CD4-positive, alpha-beta memory T cell (primary cell): ENCODE measurements around the gene GRIA2. TPM values are rescaled to one million over a fixed set of nuclear protein-coding genes. Genes with fewer than 3 reads are reported as not detected.

Experiments
- CTCF ChIA-PET: fragments of 350-600 bp; sonication (Branson Sonifier 250); formaldehyde crosslinking; loops from one replicate; lab custom pipeline; 2021; ENCODE audit warnings: inconsistent platforms; ENCODE audit not compliant: partially characterized antibody; lab: Charles Lee
- POLR2A ChIA-PET: fragments of 350-600 bp; sonication (Branson Sonifier 250); formaldehyde crosslinking; loops from one replicate; lab custom pipeline; 2021; ENCODE audit not compliant: partially characterized antibody; lab: Charles Lee
- DNase-seq, 5 donors: peaks; one replicate each; pipeline versions ENCODE4 v3.0.0 to v3.0.0-alpha.2; 2020 to 2022; ENCODE audit warnings: mixed read lengths in 1 of 5
- H3K27ac ChIP-seq: one replicate; pipeline ENCODE4 v1.7.0; 2013; ENCODE audit warnings: low read depth, low read length
- H3K27me3 ChIP-seq: 2 replicates; pipeline ENCODE4 v1.7.0; 2013; ENCODE audit warnings: mild to moderate bottlenecking, low read length, moderate library complexity; ENCODE audit not compliant: insufficient read depth
- H3K36me3 ChIP-seq: 2 replicates; pipeline ENCODE4 v1.7.0; 2013; ENCODE audit warnings: mild to moderate bottlenecking, low read length, moderate library complexity; ENCODE audit not compliant: insufficient read depth
- H3K4me1 ChIP-seq: 2 replicates; pipeline ENCODE4 v1.7.0; 2013; ENCODE audit warnings: mild to moderate bottlenecking, low read length, moderate library complexity; ENCODE audit not compliant: insufficient read depth
- H3K4me3 ChIP-seq, 2 donors: one replicate each; pipeline ENCODE4 v1.7.0; 2013; ENCODE audit warnings: low read length in 2 of 2, mild to moderate bottlenecking in 1 of 2
- H3K9me3 ChIP-seq, 2 donors: one replicate each; pipeline ENCODE4 v1.7.0; 2013; ENCODE audit warnings: low read length in 2 of 2, control low read depth in 1 of 2; ENCODE audit not compliant: control insufficient read depth in 1 of 2
- H3K27ac Mint-ChIP-seq, 7 donors: one replicate each; pipeline ENCODE4 v1.8.0; 2020 to 2021; ENCODE audit warnings: mixed read lengths in 7 of 7, mild to moderate bottlenecking in 6 of 7, inconsistent platforms in 3 of 7, moderate library complexity in 3 of 7
- H3K27me3 Mint-ChIP-seq, 2 donors: one replicate each; pipeline ENCODE4 v1.8.0; 2020 to 2021; ENCODE audit warnings: mixed read lengths in 2 of 2
- H3K36me3 Mint-ChIP-seq, 2 donors: one replicate each; pipeline ENCODE4 v1.8.0; 2020 to 2021; ENCODE audit warnings: mixed read lengths in 2 of 2, inconsistent platforms in 1 of 2, mild to moderate bottlenecking in 1 of 2
- H3K4me1 Mint-ChIP-seq, 4 donors: one replicate each; pipeline ENCODE4 v1.8.0; 2020 to 2021; ENCODE audit warnings: mixed read lengths in 4 of 4, mild to moderate bottlenecking in 1 of 4
- H3K4me3 Mint-ChIP-seq, 8 donors: one replicate each; pipeline ENCODE4 v1.8.0; 2020 to 2021; ENCODE audit warnings: mixed read lengths in 8 of 8, mild to moderate bottlenecking in 7 of 8, moderate library complexity in 6 of 8, inconsistent platforms in 3 of 8
- H3K9me3 Mint-ChIP-seq, 8 donors: one replicate each; pipeline ENCODE4 v1.8.0; 2020 to 2021; ENCODE audit warnings: mixed read lengths in 8 of 8, mild to moderate bottlenecking in 5 of 8, inconsistent platforms in 3 of 8, moderate library complexity in 1 of 8
- intact Hi-C: fragments of 100-400 bp; cut with micrococcal nuclease; formaldehyde crosslinking; loops from one replicate; pipeline ENCODE4 v1.15.1; 2023
- polyA plus RNA-seq, 2 donors: library from polyadenylated mRNA; unstranded; fragments of 300-500 nt; fragmentation: Illumina TruSeq; gene quantifications; one replicate each; pipeline ENCODE4 v1.2.3, GENCODE V29; 2021
- total RNA-seq, 2 experiments: library from RNA; stranded (reverse); gene quantifications; one replicate each; pipeline ENCODE4 v1.2.3, GENCODE V29; 2021

The GRIA2 gene
- total and polyA plus RNA-seq, 4 experiments from 2014 or later: not detected

DNA sequence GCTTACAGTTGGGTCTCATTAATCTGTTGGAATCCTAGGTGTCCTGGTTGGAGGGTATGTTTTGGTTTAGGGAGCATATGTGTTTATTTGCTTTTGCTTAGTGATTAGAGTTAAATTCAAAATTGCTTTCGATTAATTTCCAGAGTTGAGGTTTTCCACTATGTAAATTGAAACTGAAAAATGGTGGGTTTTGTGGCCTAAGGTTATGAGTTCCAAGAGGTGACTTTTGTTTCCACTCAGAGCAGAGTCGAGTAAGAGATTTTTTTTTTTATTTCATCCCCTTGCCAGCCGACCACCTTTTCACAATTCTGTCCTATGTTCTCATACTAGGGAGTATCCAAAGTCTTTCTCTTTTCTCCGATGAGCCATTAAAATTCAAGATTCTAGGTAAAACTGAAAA lies 66.9 kb downstream of the GRIA2 start:
- POLR2A ChIA-PET: no interaction called here
- Mint-ChIP-seq H3K27ac (no peak overlapping the region), H3K27me3 (no peaks in the 10 kb centered on the region), H3K4me1 (no peaks in the 10 kb centered on the region), H3K4me3 (no peak overlapping the region), H3K9me3 (peaks cover 0 to 5% (median 3%) of the 10 kb centered on the region in 8 donors), H3K36me3 (no peaks in the 10 kb centered on the region)
- Histone ChIP-seq H3K27ac (no peak overlapping the region), H3K36me3 (no peaks in the 10 kb centered on the region), H3K4me3 (no peak overlapping the region), H3K4me1 (no peaks in the 10 kb centered on the region), H3K27me3 (no peaks in the 10 kb centered on the region), H3K9me3 (no peaks in the 10 kb centered on the region)
- intact Hi-C loops: no loop called here
- DNase-seq: no peak
- CTCF ChIA-PET: no interaction called here

GRCh38 chr4:157290622-157291021 lies 70.1 kb downstream of the GRIA2 start:
- Mint-ChIP-seq H3K27ac (no peak overlapping the region), H3K27me3 (no peaks in the 10 kb centered on the region), H3K4me3 (no peak overlapping the region), H3K9me3 (peaks cover 0 to 8% (median 3%) of the 10 kb centered on the region in 8 donors), H3K4me1 (no peaks in the 10 kb centered on the region), H3K36me3 (no peaks in the 10 kb centered on the region)
- no peak for DNase-seq
- ChIA-PET CTCF (no interaction called here), POLR2A (no interaction called here)
- H3K27ac ChIP-seq: no peak overlapping the region
- intact Hi-C loops: no loop called here
- H3K4me1 ChIP-seq: no peaks in the 10 kb centered on the region
- H3K36me3 ChIP-seq: no peaks in the 10 kb centered on the region
- no peak overlapping the region for H3K4me3 ChIP-seq
- H3K9me3 ChIP-seq: no peaks in the 10 kb centered on the region
- H3K27me3 ChIP-seq: no peaks in the 10 kb centered on the region

DNA sequence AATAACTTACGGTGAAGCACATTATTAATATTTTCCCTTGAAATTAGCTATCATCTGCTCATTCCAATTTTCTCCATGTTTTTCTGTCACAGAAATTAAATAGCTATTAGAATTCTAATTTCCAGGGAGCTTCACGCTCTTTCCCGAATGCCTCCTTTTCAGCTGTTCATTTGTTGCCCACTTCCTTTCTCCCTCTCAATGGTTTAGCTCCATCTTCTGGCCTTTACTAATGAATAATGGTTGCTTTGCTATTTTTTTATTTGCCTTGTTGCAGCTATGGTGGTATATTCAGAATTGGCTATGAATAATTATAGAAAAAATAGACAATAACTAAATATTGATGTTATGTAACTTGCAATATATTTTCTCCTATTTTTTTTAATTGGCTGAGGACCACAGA lies 70.5 kb downstream of the GRIA2 start:
- ChIA-PET CTCF (no interaction called here), POLR2A (no interaction called here)
- no peaks in the 10 kb centered on the region for H3K27me3 ChIP-seq
- no peaks in the 10 kb centered on the region for H3K4me1 ChIP-seq
- Mint-ChIP-seq H3K9me3 (peaks cover 0 to 8% (median 3%) of the 10 kb centered on the region in 8 donors), H3K27ac (no peak overlapping the region), H3K4me3 (no peak overlapping the region), H3K27me3 (no peaks in the 10 kb centered on the region), H3K4me1 (no peaks in the 10 kb centered on the region), H3K36me3 (no peaks in the 10 kb centered on the region)
- H3K4me3 ChIP-seq: no peak overlapping the region
- intact Hi-C loops: no loop called here
- H3K27ac ChIP-seq: no peak overlapping the region
- DNase-seq: no peak
- H3K9me3 ChIP-seq: no peaks in the 10 kb centered on the region
- H3K36me3 ChIP-seq: no peaks in the 10 kb centered on the region

DNA sequence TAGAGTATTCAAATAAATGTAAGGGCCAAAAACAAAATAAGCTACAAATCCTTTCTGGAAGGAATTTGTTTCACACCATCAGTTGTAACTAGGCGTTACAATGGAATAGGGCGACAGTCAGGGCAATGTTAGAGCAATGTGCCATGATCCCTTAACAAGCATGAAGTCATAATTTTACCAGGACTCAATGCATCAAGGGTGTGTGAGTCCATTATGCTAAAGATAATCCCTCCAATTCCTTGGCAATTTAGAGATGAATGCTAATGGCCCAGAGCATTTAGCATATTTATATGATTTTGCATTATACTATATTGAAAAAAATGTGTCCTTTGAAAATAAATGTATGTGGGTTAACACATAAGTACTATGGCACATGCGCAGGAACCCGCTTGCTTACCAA lies 73.1 kb downstream of the GRIA2 start:
- Mint-ChIP-seq H3K4me3 (no peak overlapping the region), H3K4me1 (no peaks in the 10 kb centered on the region), H3K36me3 (no peaks in the 10 kb centered on the region), H3K27me3 (no peaks in the 10 kb centered on the region), H3K9me3 (peaks cover 0 to 10% (median 5%) of the 10 kb centered on the region in 8 donors), H3K27ac (no peak overlapping the region)
- H3K36me3 ChIP-seq: no peaks in the 10 kb centered on the region
- no peaks in the 10 kb centered on the region for H3K27me3 ChIP-seq
- DNase-seq: no peak
- POLR2A ChIA-PET: no interaction called here
- H3K4me1 ChIP-seq: no peaks in the 10 kb centered on the region
- no peak overlapping the region for H3K4me3 ChIP-seq
- H3K27ac ChIP-seq: no peak overlapping the region
- CTCF ChIA-PET: no interaction called here
- intact Hi-C loops: no loop called here
- no peaks in the 10 kb centered on the region for H3K9me3 ChIP-seq

DNA sequence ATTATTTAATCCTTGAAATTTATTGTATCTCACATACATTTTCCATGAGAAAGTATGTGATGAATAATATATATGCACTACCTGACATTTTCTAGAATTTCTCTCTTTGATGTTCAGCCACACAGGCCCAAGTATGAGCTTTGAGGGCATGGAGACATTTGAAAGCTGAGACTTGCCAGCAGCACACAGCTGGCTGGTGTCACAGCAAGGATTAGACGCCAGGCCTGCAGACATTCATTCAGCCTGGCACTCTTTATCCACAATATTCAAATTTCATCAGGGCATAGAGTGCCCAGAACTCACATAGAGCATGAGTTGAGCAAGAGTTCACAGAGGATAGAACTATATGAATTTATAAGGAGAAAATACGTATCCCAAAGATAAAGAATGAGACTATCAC lies 74.0 kb downstream of the GRIA2 start:
- H3K27me3 Mint-ChIP-seq: no peaks in the 10 kb centered on the region
- no peak for DNase-seq
- Histone ChIP-seq H3K4me1 (no peaks in the 10 kb centered on the region), H3K9me3 (no peaks in the 10 kb centered on the region), H3K4me3 (no peak overlapping the region), H3K27me3 (no peaks in the 10 kb centered on the region), H3K36me3 (no peaks in the 10 kb centered on the region), H3K27ac (no peak overlapping the region)
- no peak overlapping the region for H3K27ac Mint-ChIP-seq
- H3K9me3 Mint-ChIP-seq: peaks cover 0 to 10% (median 7%) of the 10 kb centered on the region in 8 donors
- ChIA-PET CTCF (no interaction called here), POLR2A (no interaction called here)
- intact Hi-C loops: no loop called here
- H3K4me3 Mint-ChIP-seq: no peak overlapping the region
- H3K4me1 Mint-ChIP-seq: no peaks in the 10 kb centered on the region
- H3K36me3 Mint-ChIP-seq: no peaks in the 10 kb centered on the region

DNA sequence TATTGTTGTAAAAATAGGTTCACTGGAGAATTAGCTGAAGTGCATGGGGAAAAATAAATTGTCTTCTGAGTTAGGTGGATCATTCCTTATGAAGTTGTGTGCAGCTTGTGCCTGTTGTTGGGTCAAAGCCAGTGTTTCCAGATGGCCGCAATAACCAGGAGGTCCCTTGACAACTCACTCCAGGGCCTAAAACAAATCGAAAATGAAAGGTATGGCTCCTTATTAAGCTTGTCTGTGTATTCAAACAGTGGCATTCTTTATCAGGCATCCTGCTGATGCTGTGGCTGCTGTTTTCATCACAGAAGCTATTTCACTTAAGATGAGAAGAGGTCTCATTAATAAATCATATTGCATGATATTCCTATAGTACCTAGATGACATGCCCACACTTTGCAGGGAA lies 80.2 kb downstream of the GRIA2 start:
- H3K27me3 Mint-ChIP-seq: no peaks in the 10 kb centered on the region
- no peaks in the 10 kb centered on the region for H3K4me1 Mint-ChIP-seq
- DNase-seq: no peak
- no peak overlapping the region for H3K27ac Mint-ChIP-seq
- no peaks in the 10 kb centered on the region for H3K9me3 ChIP-seq
- no peaks in the 10 kb centered on the region for H3K4me1 ChIP-seq
- H3K9me3 Mint-ChIP-seq: peaks cover 0 to 19% (median 6%) of the 10 kb centered on the region in 8 donors
- POLR2A ChIA-PET: no interaction called here
- H3K4me3 ChIP-seq: no peak overlapping the region
- H3K27me3 ChIP-seq: no peaks in the 10 kb centered on the region
- intact Hi-C loops: no loop called here
- H3K4me3 Mint-ChIP-seq: no peak overlapping the region
- no peaks in the 10 kb centered on the region for H3K36me3 ChIP-seq
- CTCF ChIA-PET: no interaction called here
- no peaks in the 10 kb centered on the region for H3K36me3 Mint-ChIP-seq
- H3K27ac ChIP-seq: no peak overlapping the region

DNA sequence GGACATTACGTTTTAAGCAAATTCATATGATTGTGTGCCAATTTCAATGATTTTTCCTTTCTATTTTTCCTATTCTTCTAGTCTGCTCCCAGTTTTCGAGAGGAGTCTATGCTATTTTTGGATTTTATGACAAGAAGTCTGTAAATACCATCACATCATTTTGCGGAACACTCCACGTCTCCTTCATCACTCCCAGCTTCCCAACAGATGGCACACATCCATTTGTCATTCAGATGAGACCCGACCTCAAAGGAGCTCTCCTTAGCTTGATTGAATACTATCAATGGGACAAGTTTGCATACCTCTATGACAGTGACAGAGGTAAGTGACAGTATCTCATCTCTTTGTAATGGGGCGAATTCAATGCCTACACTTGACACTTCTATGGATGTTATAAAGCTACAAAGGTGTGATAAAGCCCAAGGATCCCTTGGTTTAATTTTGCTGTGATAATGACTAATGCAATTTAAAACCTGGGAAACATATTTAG lies 83.0 kb downstream of the GRIA2 start:
- POLR2A ChIA-PET: no interaction called here

DNA sequence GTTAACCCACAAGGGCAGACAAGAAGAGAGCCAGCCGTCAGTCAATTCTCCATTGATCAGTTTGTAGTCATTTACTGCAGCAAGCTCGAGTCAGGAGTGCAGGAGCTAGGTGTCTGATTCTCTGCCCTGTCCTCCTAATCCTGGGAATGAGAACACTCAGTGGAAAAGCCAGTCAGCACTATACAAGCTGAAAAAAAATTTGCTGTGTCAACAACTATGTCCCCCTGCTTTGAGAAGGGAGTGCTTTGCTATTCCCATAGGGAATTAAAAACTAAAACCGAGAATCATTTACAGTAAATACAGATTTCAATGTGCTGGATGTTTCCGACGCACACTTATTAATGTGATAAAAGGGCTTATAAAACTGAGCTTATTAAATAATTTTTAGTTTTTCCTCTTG lies 84.2 kb downstream of the GRIA2 start:
- Histone ChIP-seq H3K4me3 (no peak overlapping the region), H3K4me1 (no peaks in the 10 kb centered on the region), H3K27ac (no peak overlapping the region), H3K9me3 (no peaks in the 10 kb centered on the region), H3K36me3 (no peaks in the 10 kb centered on the region), H3K27me3 (no peaks in the 10 kb centered on the region)
- ChIA-PET POLR2A (no interaction called here), CTCF (no interaction called here)
- Mint-ChIP-seq H3K27ac (no peak overlapping the region), H3K27me3 (no peaks in the 10 kb centered on the region), H3K4me3 (no peak overlapping the region), H3K9me3 (peaks cover 0 to 13% (median 4%) of the 10 kb centered on the region in 8 donors), H3K4me1 (no peaks in the 10 kb centered on the region), H3K36me3 (no peaks in the 10 kb centered on the region)
- intact Hi-C loops: no loop called here
- DNase-seq: no peak

More for the DNA sequence above, 83.0 kb downstream of the GRIA2 start:
- Histone ChIP-seq H3K4me1 (no peaks in the 10 kb centered on the region), H3K27ac (no peak overlapping the region), H3K36me3 (no peaks in the 10 kb centered on the region), H3K27me3 (no peaks in the 10 kb centered on the region), H3K4me3 (no peak overlapping the region), H3K9me3 (no peaks in the 10 kb centered on the region)
- CTCF ChIA-PET: no interaction called here
- intact Hi-C loops: no loop called here
- Mint-ChIP-seq H3K27me3 (no peaks in the 10 kb centered on the region), H3K4me3 (no peak overlapping the region), H3K36me3 (no peaks in the 10 kb centered on the region), H3K9me3 (peaks cover 0 to 19% (median 5%) of the 10 kb centered on the region in 8 donors), H3K4me1 (no peaks in the 10 kb centered on the region), H3K27ac (no peak overlapping the region)
- no peak for DNase-seq
